DOHH2 (cell line): Measurements from ENCODE around the gene UVSSA.

Experiments
- H3F3A ChIP-seq: fragments of 200-600 bp; sonication (generic), shearing (Covaris generic); 2 replicates; pipeline ENCODE4 v1.6.0; 2016; ENCODE audit warnings: antibody characterized with exemption, mild to moderate bottlenecking; ENCODE audit not compliant: control insufficient read depth, insufficient read depth
- H3K27ac ChIP-seq: fragments of 200-600 bp; sonication (generic); 2 replicates; pipeline ENCODE4 v1.5.1; 2014; ENCODE audit warnings: low read depth, mild to moderate bottlenecking, low read length, moderate library complexity
- H3K27me3 ChIP-seq: fragments of 200-600 bp; sonication (generic); 2 replicates; pipeline ENCODE4 v1.6.1; 2014; ENCODE audit warnings: mild to moderate bottlenecking, low read length, mixed read lengths; ENCODE audit not compliant: control insufficient read depth
- H3K36me3 ChIP-seq: fragments of 200-600 bp; sonication (generic); 2 replicates; pipeline ENCODE4 v1.6.1; 2014; ENCODE audit warnings: mild to moderate bottlenecking, low read length, moderate library complexity, mixed read lengths; ENCODE audit not compliant: control insufficient read depth
- H3K4me1 ChIP-seq: fragments of 200-600 bp; sonication (generic); 2 replicates; pipeline ENCODE4 v1.6.1; 2014; ENCODE audit warnings: mild to moderate bottlenecking, low read length, mixed read lengths; ENCODE audit not compliant: control insufficient read depth
- H3K4me2 ChIP-seq: fragments of 200-600 bp; sonication (generic); 2 replicates; pipeline ENCODE4 v1.6.0; 2014; ENCODE audit warnings: mild to moderate bottlenecking, low read length, moderate library complexity
- H3K4me3 ChIP-seq: fragments of 200-600 bp; sonication (generic); 2 replicates; pipeline ENCODE4 v1.5.1; 2014; ENCODE audit warnings: mild to moderate bottlenecking, low read length, mixed read lengths
- H3K79me2 ChIP-seq: fragments of 200-600 bp; sonication (generic); 2 replicates; pipeline ENCODE4 v1.6.1; 2014; ENCODE audit warnings: mild to moderate bottlenecking, low read length, mixed read lengths; ENCODE audit not compliant: control insufficient read depth
- H3K9me2 ChIP-seq: fragments of 200-600 bp; sonication (generic); replicated peaks from 2 replicates; pipeline ENCODE4 v1.6.1; 2014; ENCODE audit warnings: mild to moderate bottlenecking, low read length, mixed read lengths; ENCODE audit not compliant: control insufficient read depth
- H3K9me3 ChIP-seq: fragments of 200-600 bp; sonication (generic); 2 replicates; pipeline ENCODE4 v1.6.1; 2014; ENCODE audit warnings: antibody characterized with exemption, low read length, mixed read lengths; ENCODE audit not compliant: control insufficient read depth, insufficient read depth
- H4K20me1 ChIP-seq: fragments of 200-600 bp; sonication (generic); 2 replicates; pipeline ENCODE4 v1.6.0; 2014; ENCODE audit warnings: low read depth, mild to moderate bottlenecking, antibody characterized with exemption, low read length, moderate library complexity; ENCODE audit not compliant: control insufficient read depth, insufficient read depth
- EZH2phosphoT487 ChIP-seq: fragments of 200-600 bp; sonication (generic); IDR thresholded peaks from 2 replicates; pipeline ENCODE4 v1.6.1; 2017; ENCODE audit warnings: borderline replicate concordance, mild to moderate bottlenecking, antibody characterized with exemption, low read length, moderate library complexity, mixed read lengths
- TF ChIP-seq, protein P1 (sequence below): fragments of 200-600 bp; sonication (generic); IDR thresholded peaks from one replicate; pipeline ENCODE4 v1.5.1; 2014; ENCODE audit warnings: antibody characterized with exemption, mild to moderate bottlenecking, low read depth, low read length; ENCODE audit not compliant: poor library complexity, severe bottlenecking

The UVSSA gene

GRCh38 chr4:1400191-1400805 is 53.3 kb downstream of the UVSSA start:
- Histone ChIP-seq H3K27ac (no peak overlapping the region), H3K9me2 (no peaks in the 10 kb centered on the region), H4K20me1 (no peaks in the 10 kb centered on the region), H3F3A (no peaks in the 10 kb centered on the region), H3K4me2 (no peak overlapping the region), H3K79me2 (no peaks in the 10 kb centered on the region), H3K36me3 (no peaks in the 10 kb centered on the region; the same call in 1 of the 2 replicates), H3K9me3 (peaks cover 36% of the 10 kb centered on the region; the same call in 1 of the 2 replicates), H3K4me1 (no peaks in the 10 kb centered on the region), H3K27me3 (no peaks in the 10 kb centered on the region), H3K4me3 (no peak overlapping the region)
- TF ChIP-seq EZH2phosphoT487 = no peak
- TF ChIP-seq, protein P1, sequence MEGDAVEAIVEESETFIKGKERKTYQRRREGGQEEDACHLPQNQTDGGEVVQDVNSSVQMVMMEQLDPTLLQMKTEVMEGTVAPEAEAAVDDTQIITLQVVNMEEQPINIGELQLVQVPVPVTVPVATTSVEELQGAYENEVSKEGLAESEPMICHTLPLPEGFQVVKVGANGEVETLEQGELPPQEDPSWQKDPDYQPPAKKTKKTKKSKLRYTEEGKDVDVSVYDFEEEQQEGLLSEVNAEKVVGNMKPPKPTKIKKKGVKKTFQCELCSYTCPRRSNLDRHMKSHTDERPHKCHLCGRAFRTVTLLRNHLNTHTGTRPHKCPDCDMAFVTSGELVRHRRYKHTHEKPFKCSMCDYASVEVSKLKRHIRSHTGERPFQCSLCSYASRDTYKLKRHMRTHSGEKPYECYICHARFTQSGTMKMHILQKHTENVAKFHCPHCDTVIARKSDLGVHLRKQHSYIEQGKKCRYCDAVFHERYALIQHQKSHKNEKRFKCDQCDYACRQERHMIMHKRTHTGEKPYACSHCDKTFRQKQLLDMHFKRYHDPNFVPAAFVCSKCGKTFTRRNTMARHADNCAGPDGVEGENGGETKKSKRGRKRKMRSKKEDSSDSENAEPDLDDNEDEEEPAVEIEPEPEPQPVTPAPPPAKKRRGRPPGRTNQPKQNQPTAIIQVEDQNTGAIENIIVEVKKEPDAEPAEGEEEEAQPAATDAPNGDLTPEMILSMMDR = no peak

- Histone ChIP-seq H3K4me1 (no peaks in the 10 kb centered on the region), H3K36me3 (no peaks in the 10 kb centered on the region), H3K4me2 (no peak overlapping the region), H3K9me3 (peaks cover 39% of the 10 kb centered on the region; the same call in 1 of the 2 replicates), H3K27me3 (no peaks in the 10 kb centered on the region), H3K27ac (no peak overlapping the region), H3K79me2 (no peaks in the 10 kb centered on the region), H4K20me1 (no peaks in the 10 kb centered on the region), H3K9me2 (no peaks in the 10 kb centered on the region), H3K4me3 (no peak overlapping the region), H3F3A (no peaks in the 10 kb centered on the region)
- TF ChIP-seq EZH2phosphoT487 = no peak
- TF ChIP-seq, protein P1 = no peak
These were observed 53.9 kb downstream of the UVSSA start for GRCh38 chr4:1400831-1401408.

GRCh38 chr4:1401409-1402020 is 54.5 kb downstream of the UVSSA start:
- H3K27ac ChIP-seq = no peak overlapping the region
- no peak overlapping the region for H3K4me3 ChIP-seq
- H3K9me2 ChIP-seq = no peaks in the 10 kb centered on the region
- no peaks in the 10 kb centered on the region for H3K4me1 ChIP-seq
- H3K9me3 ChIP-seq = peaks cover 34% of the 10 kb centered on the region; the same call in 1 of the 2 replicates
- TF ChIP-seq, protein P1 = no peak
- TF ChIP-seq EZH2phosphoT487 = no peak
- H4K20me1 ChIP-seq = no peaks in the 10 kb centered on the region
- no peaks in the 10 kb centered on the region for H3K36me3 ChIP-seq
- H3F3A ChIP-seq = no peaks in the 10 kb centered on the region
- no peak overlapping the region for H3K4me2 ChIP-seq
- no peaks in the 10 kb centered on the region for H3K79me2 ChIP-seq
- H3K27me3 ChIP-seq = no peaks in the 10 kb centered on the region
